Suppressor macrophage treated with lipopolysaccharide for 4 hours (primary cell): ENCODE measurements around the gene PIK3C2G.

Experiments
- DNase-seq: peaks from one replicate; pipeline ENCODE4 v3.0.0-alpha.2; 2020

The PIK3C2G gene

DNA sequence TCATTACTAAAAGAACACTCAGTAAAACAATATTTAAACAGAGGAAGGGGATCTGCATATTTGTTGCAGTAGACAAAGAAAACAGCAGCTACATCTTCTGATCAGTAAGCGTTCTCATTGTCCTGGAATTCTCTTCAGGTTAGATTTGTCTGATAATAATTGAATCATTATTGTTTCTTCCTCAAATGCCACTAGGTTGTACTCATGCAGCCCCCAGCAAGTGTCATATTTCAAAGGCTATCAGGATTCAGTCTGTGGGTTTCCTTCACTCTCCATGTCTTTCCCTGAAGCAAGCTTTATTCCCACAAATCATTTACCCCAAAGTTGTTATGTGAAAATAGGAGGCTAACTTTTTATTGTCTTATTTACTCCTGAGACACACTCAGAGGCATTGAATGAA lies 14.7 kb downstream of the PIK3C2G start:
- DNase-seq: no peak

DNA sequence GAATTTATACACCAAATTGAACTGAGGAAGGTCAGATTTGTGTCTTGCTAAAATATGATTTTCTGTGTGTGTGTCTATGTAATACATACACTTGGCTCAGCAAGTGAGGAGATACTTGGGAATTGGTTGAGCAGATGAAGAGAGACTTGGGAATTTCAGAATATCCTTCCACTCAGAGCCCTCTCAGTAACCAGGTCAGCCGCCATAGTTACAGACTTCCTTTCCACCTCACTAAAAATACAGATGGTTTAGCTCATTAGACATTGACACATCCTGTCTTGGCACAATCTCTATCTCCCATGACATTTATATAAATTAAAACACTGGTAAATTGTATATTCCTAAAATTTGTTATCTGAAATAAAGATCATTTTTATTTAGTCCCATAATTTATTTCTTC lies 15.9 kb downstream of the PIK3C2G start:
- DNase-seq: no peak

DNA sequence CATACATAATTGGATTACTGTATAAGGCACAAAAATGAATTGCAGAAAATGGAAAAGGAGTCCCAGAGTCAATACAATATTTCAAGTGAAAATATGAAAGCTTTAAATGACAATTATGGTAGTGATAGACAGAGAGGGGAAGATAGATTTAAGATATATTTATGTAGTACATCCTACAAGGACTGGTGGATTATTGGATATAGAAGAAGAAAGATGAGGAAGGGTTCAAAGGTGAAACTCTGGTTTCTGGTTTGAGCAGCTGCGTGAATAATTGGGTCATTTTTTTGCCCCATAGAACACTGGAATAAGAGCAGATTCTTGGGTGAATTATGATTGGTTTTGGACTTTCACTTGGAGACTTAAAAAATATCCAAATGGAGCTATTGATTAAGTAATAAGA lies 19.4 kb downstream of the PIK3C2G start:
- no peak for DNase-seq

DNA sequence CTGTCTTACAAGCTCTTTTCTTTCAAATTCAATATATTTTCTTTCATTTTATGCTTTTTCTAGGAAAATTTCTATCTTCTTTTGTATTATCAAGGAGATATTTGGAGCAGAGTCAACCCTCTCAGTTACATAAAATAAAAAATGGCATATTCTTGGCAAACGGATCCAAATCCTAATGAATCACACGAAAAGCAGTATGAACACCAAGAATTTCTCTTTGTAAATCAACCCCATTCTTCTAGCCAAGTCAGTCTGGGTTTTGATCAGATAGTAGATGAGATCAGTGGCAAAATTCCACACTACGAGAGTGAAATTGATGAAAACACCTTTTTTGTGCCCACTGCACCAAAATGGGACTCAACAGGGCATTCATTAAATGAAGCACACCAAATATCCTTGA lies 20.6 kb downstream of the PIK3C2G start:
- no peak for DNase-seq

DNA sequence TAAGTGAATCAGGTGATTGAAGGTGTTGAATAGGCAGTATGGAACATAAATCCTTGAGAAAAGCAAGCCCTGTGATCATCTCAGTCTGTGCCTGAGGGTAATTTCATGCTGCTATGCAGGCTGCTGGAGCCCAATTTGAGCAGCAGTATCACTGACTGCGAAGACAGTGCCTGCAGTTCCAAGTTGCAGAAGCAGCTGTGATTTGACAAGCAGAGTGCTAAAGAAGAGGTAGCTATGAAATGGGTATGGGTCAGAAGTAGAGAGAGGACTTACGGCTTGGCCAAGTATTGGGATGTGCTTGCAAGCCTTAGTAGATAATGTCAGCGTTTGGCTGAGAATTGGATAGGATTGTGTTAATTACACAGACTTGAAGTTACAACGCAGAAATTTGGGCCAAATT lies 22.5 kb downstream of the PIK3C2G start:
- DNase-seq: no peak

DNA sequence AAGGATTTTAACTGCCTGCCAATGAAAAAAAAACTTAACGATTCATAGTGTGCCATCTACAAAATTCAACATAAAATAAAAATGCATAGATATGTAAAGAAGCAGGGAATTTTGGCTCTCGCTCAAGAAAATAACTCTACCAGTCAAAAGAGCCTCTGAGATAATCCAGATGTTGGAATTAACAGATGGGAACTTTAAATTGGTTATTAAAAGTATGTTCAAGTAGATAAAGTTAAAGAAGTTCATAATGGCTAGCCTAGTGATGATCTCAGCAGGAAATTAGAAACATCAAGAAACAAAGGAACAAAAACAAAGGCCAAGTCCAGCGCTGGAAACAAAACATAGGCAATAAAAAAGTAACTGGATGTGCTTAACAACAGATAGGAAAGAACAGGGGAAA lies 23.1 kb downstream of the PIK3C2G start:
- no peak for DNase-seq

DNA sequence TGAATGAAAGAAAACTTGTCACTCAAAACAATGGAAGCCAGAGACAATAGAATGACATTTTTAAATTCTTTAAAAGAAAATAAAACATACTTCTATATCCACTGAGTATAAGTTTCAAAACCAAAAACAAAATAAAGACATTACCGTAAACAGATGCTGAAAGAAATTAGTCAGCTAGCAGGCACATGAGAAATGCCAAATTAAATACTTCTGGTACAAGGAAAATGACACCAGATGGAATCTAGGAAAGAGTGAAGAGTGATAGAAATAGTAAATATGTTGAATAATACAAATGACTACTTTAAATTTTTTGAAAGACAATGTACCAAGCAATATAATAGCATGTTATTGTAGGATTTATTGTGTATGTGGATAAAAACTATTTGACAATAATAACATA lies 23.8 kb downstream of the PIK3C2G start:
- DNase-seq: no peak

DNA sequence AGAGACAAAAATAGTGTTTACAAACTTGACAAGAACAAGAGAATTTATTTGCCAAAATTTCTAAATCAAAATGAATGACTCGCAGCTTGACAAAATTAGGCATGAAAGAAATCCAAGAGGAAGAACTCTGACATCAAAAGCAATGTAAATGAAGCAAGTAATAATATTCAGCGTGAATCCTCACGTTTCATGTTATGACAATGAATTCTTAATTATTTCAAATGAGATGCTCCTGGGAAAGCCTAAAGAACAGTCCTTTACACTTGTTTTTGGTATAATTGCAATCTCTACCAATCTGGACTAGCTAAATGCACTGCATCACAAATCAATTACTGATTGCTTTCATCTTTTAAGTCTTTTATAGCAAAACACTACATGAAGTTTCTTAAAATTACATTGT lies 29.1 kb downstream of the PIK3C2G start:
- DNase-seq: no peak

DNA sequence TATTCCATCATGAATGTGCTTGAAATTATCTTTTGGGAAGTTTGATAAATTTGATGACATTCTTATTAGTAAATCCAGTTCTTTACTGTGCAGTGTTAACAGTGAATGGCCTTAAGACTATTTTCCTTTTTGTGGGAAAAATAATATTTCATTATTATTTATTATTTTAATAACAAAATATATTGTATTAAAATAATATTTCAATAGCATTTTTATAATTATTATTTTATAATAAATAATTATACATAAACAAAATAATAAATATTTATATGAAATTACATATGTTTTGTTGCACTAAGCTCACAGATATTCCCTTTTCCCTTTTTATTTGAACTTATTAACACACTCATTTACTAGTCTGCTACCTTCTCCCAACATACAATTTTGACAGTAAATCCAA lies 33.6 kb downstream of the PIK3C2G start:
- no peak for DNase-seq

DNA sequence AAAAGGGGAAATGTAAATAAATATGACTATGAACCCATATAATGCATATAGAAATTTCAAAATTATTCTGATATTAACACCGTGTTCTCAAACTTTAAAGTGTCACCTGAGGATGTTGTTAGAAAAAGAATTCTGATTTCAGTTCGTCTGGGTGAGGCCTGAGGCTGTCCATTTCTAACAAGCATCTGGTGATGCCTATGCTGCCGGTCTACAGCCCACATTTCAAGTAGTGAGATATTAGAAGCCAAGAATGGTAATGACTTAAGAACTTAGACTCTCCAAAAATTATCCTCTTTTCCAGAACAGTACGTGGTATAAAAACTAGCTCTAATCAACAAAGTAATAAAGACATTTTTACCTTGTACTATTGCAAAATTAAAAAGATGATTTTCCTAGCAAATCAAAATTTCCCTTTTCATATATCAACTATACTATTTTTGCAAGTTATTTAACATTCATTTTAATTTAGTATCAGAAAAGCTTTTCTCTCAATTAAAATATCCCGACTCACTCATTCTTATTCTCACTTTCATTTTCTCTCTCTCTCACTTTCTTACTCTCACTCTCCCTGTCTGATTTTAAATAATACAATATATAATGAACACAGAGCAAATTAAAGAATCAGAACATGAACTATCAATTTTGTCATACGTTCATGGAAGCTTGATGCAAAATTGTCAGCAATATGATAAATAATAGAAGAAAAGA lies 35.0 kb downstream of the PIK3C2G start:
- no peak for DNase-seq

DNA sequence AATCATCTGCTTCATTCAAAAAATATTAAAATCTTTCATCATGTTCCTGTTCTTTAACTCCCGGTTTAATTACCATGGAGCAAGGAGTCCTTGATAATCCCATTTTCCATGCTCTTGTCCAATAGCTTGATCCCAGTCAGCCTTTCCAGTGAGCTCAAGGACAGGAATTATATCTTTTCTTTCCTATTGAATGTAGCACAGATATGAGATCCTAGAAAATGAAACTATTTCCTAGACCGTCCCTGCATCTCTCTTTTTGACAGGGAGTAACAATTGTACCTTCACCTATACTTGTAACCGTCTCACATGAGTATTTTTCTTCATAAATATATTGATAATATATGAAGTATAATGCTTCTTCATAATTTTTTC lies 35.6 kb downstream of the PIK3C2G start:
- DNase-seq: no peak

DNA sequence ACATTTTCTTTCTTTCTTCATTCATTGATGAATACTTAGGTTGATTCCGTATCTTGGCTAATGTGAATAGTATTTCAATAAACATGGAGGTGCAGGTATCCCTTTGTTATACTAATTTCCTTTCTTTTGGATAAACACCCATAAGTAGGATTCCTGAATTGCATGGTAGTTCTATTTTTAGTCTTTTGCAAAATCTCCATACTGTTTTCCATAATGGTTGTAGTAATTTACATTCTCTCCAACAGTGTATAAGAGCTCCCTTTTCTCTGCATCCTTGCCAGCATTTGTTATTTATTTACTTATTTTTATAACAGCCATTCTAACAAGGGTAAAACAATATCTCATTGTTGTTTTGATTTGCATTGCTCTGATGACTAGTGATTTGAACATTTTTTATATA lies 36.6 kb downstream of the PIK3C2G start:
- no peak for DNase-seq

DNA sequence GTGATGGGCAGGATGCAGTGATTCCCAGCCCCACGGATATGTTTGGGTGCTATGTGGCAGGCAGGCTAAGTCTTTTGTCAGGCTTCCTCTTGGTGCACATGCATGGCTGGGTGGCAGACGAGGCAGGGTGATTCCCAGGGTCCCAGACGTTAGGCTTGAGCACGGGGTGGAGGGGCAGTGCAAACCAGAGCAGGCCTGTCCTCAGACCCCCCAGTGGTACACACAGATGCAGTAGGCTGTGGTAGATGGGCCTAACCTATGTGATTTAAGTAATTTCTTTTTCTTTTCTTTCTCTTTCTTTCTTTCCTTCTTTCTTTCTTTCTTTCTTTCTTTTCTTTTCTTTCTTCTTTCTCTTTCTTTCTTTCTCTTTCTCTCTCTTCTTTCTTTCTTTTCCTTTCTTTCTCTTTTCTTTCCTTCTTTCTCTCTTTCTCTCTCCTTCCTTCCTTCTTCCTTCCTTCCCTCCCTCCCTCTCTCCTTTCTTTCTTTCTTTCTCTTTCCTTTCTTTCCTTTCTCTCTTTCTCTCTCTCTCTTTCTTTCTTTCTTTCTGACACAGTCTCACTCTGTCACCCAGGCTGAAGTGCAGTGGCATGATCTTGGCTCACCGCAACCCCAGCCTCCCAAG lies 41.6 kb downstream of the PIK3C2G start:
- no peak for DNase-seq

DNA sequence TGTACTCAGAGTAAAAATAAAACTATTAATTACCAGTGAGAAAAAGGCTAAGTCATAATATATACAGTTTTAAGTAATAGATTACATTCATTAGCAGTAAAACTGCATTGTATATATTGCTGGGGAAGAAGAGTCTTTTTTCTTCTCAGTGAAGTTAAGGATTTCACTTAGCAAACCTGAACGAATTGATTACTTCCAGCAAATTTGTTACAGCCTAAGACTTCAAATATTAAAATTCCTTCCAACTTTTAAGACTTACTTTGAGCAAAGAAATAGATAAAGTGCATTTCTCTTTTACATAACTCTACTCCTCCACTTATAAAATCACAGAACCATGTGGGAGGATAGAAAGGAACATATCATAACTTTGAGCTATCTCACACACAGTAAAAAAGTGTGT lies 43.3 kb downstream of the PIK3C2G start:
- no peak for DNase-seq

DNA sequence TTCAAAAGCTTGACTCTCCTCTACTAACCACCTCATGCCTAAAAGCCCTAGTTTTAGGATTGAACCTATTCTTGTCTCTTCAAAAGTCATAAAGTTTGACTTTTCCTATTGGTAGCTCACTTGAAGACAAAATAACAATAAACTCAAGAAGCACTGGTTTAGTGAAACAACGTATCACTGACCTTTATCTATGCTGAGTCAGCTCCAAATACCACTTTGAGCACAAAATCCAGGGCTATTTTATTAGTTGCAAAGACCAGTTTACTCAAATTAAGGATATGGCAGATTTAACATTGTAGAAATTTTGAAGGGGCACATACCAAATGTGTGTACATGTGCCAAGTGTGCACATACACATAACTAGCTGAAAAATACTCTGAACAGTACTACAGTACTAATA lies 45.0 kb downstream of the PIK3C2G start:
- DNase-seq: no peak

DNA sequence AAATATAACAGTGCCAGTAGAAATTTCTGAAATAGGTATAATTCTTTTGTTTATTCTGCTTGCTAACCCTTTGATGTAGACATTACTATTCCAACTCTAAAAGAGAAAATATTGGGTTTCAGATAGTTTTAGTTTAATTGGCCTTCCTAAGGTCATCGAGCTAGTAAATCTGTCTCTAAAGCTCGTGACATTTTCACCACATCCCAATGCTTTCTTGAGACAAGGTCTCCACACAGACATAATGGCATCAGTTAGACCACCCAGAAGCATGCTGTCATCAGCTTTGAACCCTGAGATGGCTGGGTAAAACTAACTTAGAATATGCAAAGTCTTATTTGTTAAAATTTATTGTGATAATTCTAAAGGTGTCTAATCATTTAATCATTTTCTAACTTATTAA lies 52.0 kb downstream of the PIK3C2G start:
- DNase-seq: no peak

DNA sequence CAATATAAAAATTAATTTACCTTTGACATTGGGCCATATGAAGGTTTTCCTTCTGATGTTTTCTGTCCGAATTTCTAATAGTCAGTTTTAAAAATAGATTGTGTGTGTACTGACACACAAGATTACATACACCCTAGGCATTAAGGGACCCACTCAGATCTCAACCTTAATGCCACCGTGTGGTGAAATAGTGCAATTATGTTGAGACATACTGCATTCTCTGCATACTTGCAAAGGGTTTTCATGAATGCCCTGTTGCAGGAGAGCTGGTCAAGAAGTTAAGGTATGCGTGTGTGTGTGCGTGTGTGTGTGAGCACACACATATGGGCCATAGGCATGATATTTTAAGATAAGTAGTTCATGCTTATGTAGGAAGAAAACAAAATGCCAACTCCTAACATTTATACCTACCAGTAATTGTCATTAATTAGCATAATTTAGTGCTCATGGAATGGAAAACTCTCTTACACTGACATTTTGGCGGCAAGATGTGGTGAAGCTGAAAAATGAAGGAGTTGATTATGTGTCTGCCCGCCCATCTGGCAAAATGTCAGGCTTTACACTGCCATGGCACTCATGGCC lies 58.8 kb downstream of the PIK3C2G start:
- peak; percentile 27 for DNase-seq

DNA sequence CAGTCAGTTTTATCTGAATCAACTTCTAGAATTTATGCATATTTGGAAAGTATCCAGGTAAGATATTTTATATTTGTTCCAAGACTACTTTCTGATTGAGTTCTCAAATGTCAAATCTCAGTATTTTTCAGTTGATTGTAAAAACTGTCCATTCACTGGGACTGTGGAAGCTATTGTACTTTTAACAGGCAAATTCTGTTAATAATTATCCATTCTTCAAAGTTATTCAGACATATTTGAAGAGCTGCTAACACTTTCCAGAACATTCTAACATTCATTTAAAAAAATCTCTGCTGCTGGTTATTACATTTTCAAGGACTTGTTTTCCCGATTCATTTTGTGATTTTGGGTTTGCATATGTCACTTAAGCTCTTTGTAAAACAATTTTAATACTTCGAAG lies 59.7 kb downstream of the PIK3C2G start:
- no peak for DNase-seq

DNA sequence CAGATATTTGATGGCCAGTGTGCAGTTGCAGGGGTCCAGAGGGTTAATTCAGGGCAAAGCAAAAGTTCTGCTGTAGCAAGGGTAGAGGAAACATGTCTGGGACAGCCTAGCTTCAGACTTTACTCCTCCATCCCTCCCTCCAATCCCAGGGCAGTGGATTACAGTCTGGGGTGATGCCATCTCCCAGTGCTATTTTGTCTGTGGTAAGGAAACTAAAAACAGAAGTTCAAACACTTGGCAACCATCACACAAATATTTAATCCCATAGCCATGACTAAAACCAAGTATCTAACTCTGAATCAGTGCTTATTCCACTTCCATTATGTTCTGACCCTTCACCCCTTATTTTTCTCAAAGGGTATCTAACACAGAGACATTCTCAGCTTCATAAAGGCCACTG lies 61.8 kb downstream of the PIK3C2G start:
- DNase-seq: no peak

DNA sequence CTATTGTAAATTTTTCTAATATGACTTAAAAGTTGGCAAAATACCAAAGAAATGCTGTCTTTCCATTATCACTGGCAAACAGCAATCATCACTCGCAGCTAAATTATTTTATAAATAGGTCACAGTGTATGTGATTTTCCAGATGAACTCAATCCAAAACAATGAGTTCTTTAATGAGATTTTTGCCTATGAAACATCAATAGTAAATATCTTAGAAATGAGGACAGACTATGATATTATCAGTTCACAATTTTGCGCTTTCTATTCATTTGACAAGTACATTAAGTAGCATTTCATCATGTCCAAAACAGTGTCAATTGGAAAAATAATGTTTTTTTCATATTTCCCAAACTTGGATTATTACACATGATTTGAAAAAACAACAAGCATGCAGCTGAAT lies 65.7 kb downstream of the PIK3C2G start:
- no peak for DNase-seq

DNA sequence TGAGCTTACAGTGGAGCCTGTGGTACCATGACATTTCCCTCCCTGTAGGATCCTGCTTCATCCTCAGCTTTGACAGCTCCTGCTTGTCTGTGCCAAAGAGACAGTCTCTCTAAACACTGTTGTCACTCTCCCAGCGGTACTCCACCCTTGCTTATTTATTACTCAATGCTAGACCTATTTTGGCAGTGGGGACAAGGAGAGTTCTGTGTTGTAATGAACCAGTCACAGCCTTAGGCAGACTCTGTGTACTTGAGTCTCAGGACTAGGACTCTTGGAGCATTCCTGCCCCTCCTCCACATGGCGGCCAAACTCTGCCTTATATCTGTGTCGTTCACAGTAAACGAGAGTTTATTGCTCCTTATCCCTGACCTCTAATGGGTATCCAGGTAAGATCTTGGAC lies 70.9 kb downstream of the PIK3C2G start:
- no peak for DNase-seq

DNA sequence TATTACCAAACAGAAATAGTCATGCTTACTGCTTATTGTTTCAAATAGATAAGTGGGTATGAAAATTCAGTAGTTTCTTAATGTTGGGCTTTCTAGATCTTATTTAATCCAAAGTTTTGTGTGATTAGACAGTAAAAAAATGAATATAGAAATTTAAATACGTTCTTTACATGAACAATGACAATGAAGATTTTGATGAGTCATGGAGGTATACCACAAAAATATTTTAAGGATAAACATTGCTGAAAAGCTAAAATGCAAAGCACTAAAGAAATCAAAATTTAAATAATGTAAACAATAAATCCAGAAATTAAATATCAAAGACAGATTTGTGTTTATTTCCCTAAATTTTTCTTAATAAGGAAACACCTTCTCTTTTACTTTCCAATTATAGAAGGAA lies 78.3 kb downstream of the PIK3C2G start:
- DNase-seq: no peak

DNA sequence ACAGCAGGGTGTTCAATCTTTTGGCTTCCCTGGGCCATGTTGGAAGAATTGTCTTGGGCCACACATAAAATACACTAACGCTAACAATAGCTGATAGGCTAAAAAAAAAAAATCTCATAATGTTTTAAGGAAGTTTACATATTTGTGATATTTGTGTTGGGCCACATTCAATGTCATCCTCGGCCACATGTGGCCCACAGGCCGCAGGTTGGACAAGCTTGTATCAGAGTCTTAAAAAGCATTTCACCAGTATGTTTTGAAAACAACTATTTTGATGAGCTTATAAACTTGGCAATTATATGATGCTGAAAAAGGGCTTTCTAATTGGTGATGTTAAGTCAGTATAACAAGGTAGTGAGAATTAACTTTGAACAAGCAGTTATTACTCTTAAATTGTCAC lies 78.9 kb downstream of the PIK3C2G start:
- no peak for DNase-seq

DNA sequence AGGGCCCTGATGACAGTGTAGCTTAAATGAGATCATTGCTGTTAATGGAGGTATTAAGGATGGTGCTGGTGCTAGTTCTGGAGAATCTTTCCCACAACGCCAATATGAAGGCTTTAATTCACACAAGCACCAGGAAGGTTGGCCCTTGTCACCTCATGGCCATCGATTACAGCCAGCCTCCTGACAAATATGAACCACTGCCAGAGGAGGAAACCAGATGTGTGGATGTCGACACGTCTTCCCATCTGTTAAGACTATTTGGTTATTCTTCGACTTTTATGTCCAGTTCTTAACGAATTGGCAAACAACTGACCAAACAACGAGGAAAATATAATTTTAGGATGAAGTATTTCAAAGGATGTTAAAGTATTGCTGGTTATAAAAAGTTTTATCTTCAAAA lies 79.5 kb downstream of the PIK3C2G start:
- DNase-seq: no peak

DNA sequence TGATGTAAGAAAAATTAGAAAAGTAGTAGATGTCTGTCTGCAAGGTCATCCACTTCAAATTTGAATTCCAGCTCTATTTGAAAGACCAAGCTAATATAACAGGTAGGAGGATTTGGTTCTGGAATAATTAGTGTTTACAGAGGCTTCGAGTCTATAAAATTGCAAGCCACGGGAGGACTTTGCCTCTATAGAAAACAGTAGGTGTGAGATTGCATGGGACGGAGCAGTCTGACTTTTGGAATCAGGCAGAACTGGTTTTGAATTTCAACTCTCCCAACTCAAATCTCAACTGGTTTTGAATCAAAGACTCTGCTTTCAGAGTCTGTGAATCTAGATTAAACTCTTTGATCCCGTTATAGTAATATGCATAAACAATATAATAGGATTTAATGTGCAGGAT lies 82.4 kb downstream of the PIK3C2G start:
- no peak for DNase-seq
